Measurements from ENCODE around the gene SULT2B1.

DNA sequence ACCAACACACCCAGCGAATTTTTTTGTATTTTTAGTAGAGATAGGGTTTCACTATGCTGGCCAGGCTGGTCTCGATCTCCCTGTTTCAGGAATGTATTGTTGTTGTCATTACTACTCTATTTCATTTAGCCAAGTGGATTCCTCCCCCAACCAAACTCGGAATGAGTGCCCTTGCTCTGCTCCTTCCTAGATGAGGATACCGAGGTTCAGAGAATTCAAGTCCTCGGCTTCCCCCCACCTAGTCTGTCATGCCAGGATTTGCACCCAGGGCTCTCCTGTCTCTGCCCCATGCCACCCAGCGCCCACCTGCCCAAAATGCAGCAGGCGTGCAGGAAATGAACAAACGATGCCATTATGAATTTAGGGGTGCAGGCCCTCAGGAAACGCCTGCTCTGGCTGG, 51.0 kb downstream of the SULT2B1 start:
- TF ChIP-seq CTCF (IDR thresholded peaks at IDR 0.05), result no peak
- no peak for TF ChIP-seq POLR2A (IDR thresholded peaks at IDR 0.05)
- TF ChIP-seq POLR2AphosphoS5 (IDR thresholded peaks at IDR 0.05), result no peak

Data from prostate gland (tissue), 2 donors.